CD4-positive, CD25-positive, alpha-beta regulatory T cell (primary cell): Measurements from ENCODE around the gene MBTPS2. TPM values are rescaled to one million over a fixed set of nuclear protein-coding genes. Genes with fewer than 3 reads are reported as not detected.
"Not testable (repeated sequence)": the region's sequence is repeated elsewhere in the genome, so short reads cannot be mapped to it uniquely, and the experiment has no call there.

Source experiments
- ATAC-seq, 2 donors: fragments of 150-1000 bp; cut with Tn5 transposase; one replicate each; pipeline ENCODE4 v1.10.0; 2021; ENCODE audit warnings: low read depth in 2 of 2, moderate number of reproducible peaks in 2 of 2, moderate library complexity in 1 of 2
- DNase-seq, 3 donors: peaks; one replicate each; pipeline versions ENCODE4 v3.0.0 to v3.0.0-alpha.2; 2012 to 2022; ENCODE audit warnings: mixed read lengths in 1 of 3
- H3K27ac ChIP-seq: one replicate; pipeline ENCODE4 v1.7.0; 2013; ENCODE audit warnings: mild to moderate bottlenecking, low read length; ENCODE audit not compliant: insufficient read depth, poor library complexity, severe bottlenecking
- H3K27me3 ChIP-seq: one replicate; pipeline ENCODE4 v1.7.0; 2013; ENCODE audit warnings: low read length; ENCODE audit not compliant: control insufficient read depth, insufficient read depth
- H3K36me3 ChIP-seq: one replicate; pipeline ENCODE4 v1.7.0; 2013; ENCODE audit warnings: mild to moderate bottlenecking, low read length, moderate library complexity; ENCODE audit not compliant: control insufficient read depth, insufficient read depth
- H3K4me1 ChIP-seq: 2 replicates; pipeline ENCODE4 v1.7.0; 2013; ENCODE audit warnings: mild to moderate bottlenecking, low read length; ENCODE audit not compliant: insufficient read depth, control insufficient read depth, poor library complexity, severe bottlenecking
- H3K4me3 ChIP-seq: one replicate; pipeline ENCODE4 v1.7.0; 2013; ENCODE audit warnings: low read depth, mild to moderate bottlenecking, low read length, moderate library complexity
- H3K9me3 ChIP-seq, 2 experiments: 1 replicate in 1 of 2; 2 replicates in 1 of 2; pipeline ENCODE4 v1.7.0; 2013; ENCODE audit warnings: low read length in 2 of 2, mild to moderate bottlenecking in 1 of 2, moderate library complexity in 1 of 2; ENCODE audit not compliant: control insufficient read depth in 2 of 2
- H3K27ac Mint-ChIP-seq, 3 donors: one replicate each; pipeline ENCODE4 v1.8.0; 2020 to 2022; ENCODE audit warnings: mild to moderate bottlenecking in 3 of 3, mixed read lengths in 3 of 3, moderate library complexity in 2 of 3
- H3K27me3 Mint-ChIP-seq: one replicate; pipeline ENCODE4 v1.8.0; 2022; ENCODE audit warnings: mild to moderate bottlenecking, mixed read lengths
- H3K36me3 Mint-ChIP-seq: one replicate; pipeline ENCODE4 v1.8.0; 2020; ENCODE audit warnings: mixed read lengths
- H3K4me1 Mint-ChIP-seq, 4 donors: one replicate each; pipeline ENCODE4 v1.8.0; 2020 to 2022; ENCODE audit warnings: mixed read lengths in 4 of 4, mild to moderate bottlenecking in 1 of 4
- H3K4me3 Mint-ChIP-seq, 4 donors: one replicate each; pipeline ENCODE4 v1.8.0; 2020 to 2022; ENCODE audit warnings: mild to moderate bottlenecking in 4 of 4, mixed read lengths in 4 of 4, moderate library complexity in 3 of 4
- H3K9me3 Mint-ChIP-seq, 7 donors: one replicate each; pipeline ENCODE4 v1.8.0; 2020 to 2022; ENCODE audit warnings: mixed read lengths in 7 of 7, mild to moderate bottlenecking in 3 of 7, moderate library complexity in 2 of 7
- polyA plus RNA-seq, 4 donors: library from polyadenylated mRNA; unstranded; fragments of 300-500 nt; fragmentation: Illumina TruSeq; gene quantifications; one replicate each; pipeline ENCODE4 v1.2.3, GENCODE V29; 2021
- total RNA-seq: library from RNA; stranded (reverse); gene quantifications from one replicate; pipeline ENCODE4 v1.2.3, GENCODE V29; 2022

MBTPS2 gene
- total and polyA plus RNA-seq, 5 donors from 2014 or later, result 4.6 to 6.0 (median 4.9) TPM

DNA sequence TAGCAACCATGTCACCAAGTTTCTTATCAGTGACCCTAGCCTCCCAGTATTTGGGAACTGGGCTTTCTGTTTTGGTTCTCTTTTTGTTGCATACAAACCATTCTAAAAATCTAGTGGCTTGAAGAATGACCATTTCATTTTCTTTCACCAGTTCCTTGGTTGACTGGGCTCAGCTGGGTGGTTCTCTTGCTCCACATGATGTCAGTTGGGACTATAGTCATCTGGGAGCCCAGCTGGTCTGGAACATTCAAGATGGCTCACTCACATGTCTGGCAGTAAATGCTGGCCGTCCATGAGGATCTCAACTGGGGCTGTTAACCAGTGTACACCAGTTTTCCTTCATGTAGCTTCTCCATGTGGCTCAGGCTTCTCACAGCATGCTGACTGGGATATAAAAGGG is 27.6 kb upstream of the MBTPS2 start:
- peaks cover 2% of the 10 kb centered on the region for H3K27me3 ChIP-seq
- no peaks in the 10 kb centered on the region for H3K4me1 ChIP-seq
- H3K9me3 ChIP-seq, result no peaks in the 10 kb centered on the region
- Mint-ChIP-seq H3K36me3 (no peaks in the 10 kb centered on the region), H3K9me3 (peaks cover 0 to 2% (median 0%) of the 10 kb centered on the region in 7 donors), H3K27ac (no peak overlapping the region), H3K4me3 (no peak overlapping the region), H3K27me3 (peaks cover 5% of the 10 kb centered on the region), H3K4me1 (no peaks in the 10 kb centered on the region)
- no peak for ATAC-seq
- no peaks in the 10 kb centered on the region for H3K36me3 ChIP-seq
- no peak overlapping the region for H3K27ac ChIP-seq
- no peak overlapping the region for H3K4me3 ChIP-seq
- no peak for DNase-seq

DNA sequence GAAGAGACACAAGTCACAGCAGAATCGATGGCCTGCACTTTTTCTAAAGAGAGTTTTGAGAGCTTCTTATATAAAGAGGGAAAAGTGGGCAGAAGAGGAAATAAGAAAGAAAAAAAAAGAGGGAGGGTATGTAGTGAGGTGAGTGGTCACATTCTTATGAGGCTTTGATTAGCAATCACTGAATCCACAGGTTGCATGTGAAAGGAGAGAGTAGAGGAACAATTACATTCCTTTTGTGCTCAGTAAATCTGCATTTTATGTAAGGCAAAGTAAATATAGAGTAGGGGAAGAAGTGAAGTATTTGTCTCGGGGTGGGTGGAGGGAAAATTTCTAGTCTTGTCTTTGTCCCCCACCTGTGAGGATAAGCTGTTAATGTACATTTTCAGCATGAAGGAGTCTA is 26.8 kb upstream of the MBTPS2 start:
- Histone ChIP-seq H3K36me3 (no peaks in the 10 kb centered on the region), H3K4me3 (no peak overlapping the region), H3K27me3 (peaks cover 2% of the 10 kb centered on the region), H3K9me3 (no peaks in the 10 kb centered on the region), H3K4me1 (no peaks in the 10 kb centered on the region), H3K27ac (no peak overlapping the region)
- DNase-seq (no peak), ATAC-seq (no peak)
- peaks cover 0 to 2% (median 0%) of the 10 kb centered on the region in 7 donors for H3K9me3 Mint-ChIP-seq
- no peaks in the 10 kb centered on the region for H3K4me1 Mint-ChIP-seq
- H3K4me3 Mint-ChIP-seq, result no peak overlapping the region
- H3K36me3 Mint-ChIP-seq, result no peaks in the 10 kb centered on the region
- no peak overlapping the region for H3K27ac Mint-ChIP-seq
- H3K27me3 Mint-ChIP-seq, result no peaks in the 10 kb centered on the region

DNA sequence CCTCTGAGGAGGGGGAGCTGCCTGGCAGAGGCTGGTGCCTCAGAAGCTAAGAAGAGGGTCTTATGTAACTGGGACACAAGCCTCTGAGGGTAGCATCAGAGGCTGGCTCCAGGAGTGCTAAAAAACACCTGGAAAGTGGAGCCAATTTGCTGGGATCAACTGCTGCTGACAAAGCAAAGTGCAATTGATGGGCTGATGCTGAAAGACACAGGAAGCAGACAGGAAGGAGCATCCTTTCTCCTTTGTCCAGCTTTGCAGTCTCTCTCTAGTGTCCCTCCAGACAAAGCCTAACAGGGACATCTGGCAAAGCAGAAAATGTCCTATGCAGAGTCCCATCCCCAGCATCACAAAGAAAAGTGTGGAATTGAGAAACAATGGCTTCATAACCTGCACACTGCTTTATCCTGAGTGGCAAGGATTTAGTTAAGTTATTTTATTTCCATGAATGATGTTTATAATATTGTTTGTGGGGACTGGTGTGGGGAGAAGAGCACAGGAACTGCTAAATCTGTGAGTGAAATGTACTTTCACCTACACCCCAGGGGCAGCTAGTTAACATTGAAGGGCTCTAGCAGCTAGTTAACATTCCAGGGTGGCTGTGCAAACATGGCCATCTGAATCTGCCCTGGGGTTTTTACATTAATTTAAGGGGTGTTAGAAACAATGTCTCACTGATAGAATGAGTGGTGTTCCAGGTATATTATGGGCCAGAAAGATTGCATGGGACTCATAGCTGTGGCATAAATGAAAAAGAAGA is 25.6 kb upstream of the MBTPS2 start:
- no peaks in the 10 kb centered on the region for H3K27me3 Mint-ChIP-seq
- no peak overlapping the region for H3K4me3 ChIP-seq

GRCh38 chrX:21816136-21816535 is 23.3 kb upstream of the MBTPS2 start:
- H3K27ac Mint-ChIP-seq, result no peak overlapping the region
- H3K4me3 ChIP-seq, result no peak overlapping the region
- ATAC-seq (no peak), DNase-seq (no peak)
- H3K9me3 Mint-ChIP-seq, result peaks cover 0 to 5% (median 0%) of the 10 kb centered on the region in 7 donors
- H3K27me3 Mint-ChIP-seq, result no peaks in the 10 kb centered on the region
- no peak overlapping the region for H3K27ac ChIP-seq
- no peaks in the 10 kb centered on the region for H3K36me3 ChIP-seq
- no peaks in the 10 kb centered on the region for H3K4me1 Mint-ChIP-seq
- no peaks in the 10 kb centered on the region for H3K27me3 ChIP-seq
- no peaks in the 10 kb centered on the region for H3K4me1 ChIP-seq
- H3K36me3 Mint-ChIP-seq, result no peaks in the 10 kb centered on the region
- H3K9me3 ChIP-seq, result no peaks in the 10 kb centered on the region
- no peak overlapping the region for H3K4me3 Mint-ChIP-seq

More for the DNA sequence above, 25.6 kb upstream of the MBTPS2 start:
- no peaks in the 10 kb centered on the region for H3K9me3 ChIP-seq
- peaks cover 2% of the 10 kb centered on the region for H3K27me3 ChIP-seq
- H3K27ac Mint-ChIP-seq, result peak overlapping the region in 1 of 3 donors; percentile 38
- H3K4me1 ChIP-seq, result no peaks in the 10 kb centered on the region
- DNase-seq (no peak), ATAC-seq (no peak)
- no peak overlapping the region for H3K4me3 Mint-ChIP-seq
- H3K9me3 Mint-ChIP-seq, result peaks cover 0 to 5% (median 0%) of the 10 kb centered on the region in 7 donors
- no peak overlapping the region for H3K27ac ChIP-seq
- no peaks in the 10 kb centered on the region for H3K36me3 ChIP-seq
- H3K4me1 Mint-ChIP-seq, result no peaks in the 10 kb centered on the region
- H3K36me3 Mint-ChIP-seq, result no peaks in the 10 kb centered on the region

DNA sequence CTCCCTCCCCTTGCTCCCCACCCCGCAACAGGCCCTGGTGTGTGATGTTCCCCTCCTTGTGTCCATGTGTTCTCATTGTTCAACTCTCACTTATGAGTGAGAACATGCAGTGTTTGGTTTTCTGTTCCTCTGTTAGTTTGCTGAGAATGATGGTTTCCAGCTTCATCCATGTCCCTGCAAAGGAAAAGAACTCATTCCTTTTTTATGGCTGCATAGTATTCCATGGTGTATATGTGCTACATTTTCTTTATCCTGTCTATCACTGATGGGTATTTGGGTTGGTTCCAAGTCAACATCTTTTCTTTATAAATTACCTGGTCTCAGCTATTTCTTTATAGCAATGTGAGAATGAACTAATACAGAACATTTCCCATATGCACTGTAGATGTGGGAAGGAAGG is 19.2 kb upstream of the MBTPS2 start:
- H3K9me3 ChIP-seq, H3K4me1 Mint-ChIP-seq, H3K9me3 Mint-ChIP-seq, H3K4me3 Mint-ChIP-seq, H3K27ac Mint-ChIP-seq, H3K36me3 ChIP-seq, H3K27ac ChIP-seq, H3K4me1 ChIP-seq, ATAC-seq, H3K36me3 Mint-ChIP-seq, DNase-seq, H3K4me3 ChIP-seq, H3K27me3 Mint-ChIP-seq, H3K27me3 ChIP-seq: not testable (repeated sequence)

DNA sequence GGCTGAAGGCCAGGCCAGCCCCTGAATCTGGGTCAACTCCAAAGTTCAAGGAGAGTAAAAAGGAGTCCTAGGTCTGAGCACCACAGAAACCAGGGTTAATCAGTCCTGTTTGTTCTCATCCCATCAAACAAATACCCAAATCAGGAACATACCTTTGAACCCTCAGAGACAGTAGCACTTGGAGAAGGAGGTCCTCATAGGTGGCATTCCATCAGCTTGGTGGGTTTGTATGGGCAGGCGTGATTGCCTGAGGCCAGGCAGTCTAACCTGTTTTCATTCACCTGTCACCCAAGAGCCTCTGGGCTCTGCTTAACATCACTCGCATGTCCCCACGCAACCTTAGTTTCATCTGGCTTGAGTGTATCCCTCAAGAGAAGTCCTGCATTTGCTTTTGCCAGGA is 17.5 kb upstream of the MBTPS2 start:
- no peak for DNase-seq
- no peak overlapping the region for H3K4me3 Mint-ChIP-seq
- H3K4me3 ChIP-seq, result no peak overlapping the region

GRCh38 chrX:21831496-21831895 is 7.9 kb upstream of the MBTPS2 start:
- Mint-ChIP-seq H3K27me3 (no peaks in the 10 kb centered on the region), H3K36me3 (no peaks in the 10 kb centered on the region), H3K9me3 (peaks cover 0 to 3% (median 0%) of the 10 kb centered on the region in 7 donors), H3K4me1 (no peaks in the 10 kb centered on the region), H3K27ac (no peak overlapping the region), H3K4me3 (no peak overlapping the region)
- no peaks in the 10 kb centered on the region for H3K9me3 ChIP-seq
- DNase-seq, result no peak
- ATAC-seq, result no peak
- no peak overlapping the region for H3K4me3 ChIP-seq
- H3K36me3 ChIP-seq, result no peaks in the 10 kb centered on the region
- no peaks in the 10 kb centered on the region for H3K27me3 ChIP-seq
- H3K27ac ChIP-seq, result no peak overlapping the region
- H3K4me1 ChIP-seq, result no peaks in the 10 kb centered on the region

More for the DNA sequence above, 17.5 kb upstream of the MBTPS2 start:
- Mint-ChIP-seq H3K27me3 (peaks cover 7% of the 10 kb centered on the region), H3K27ac (no peak overlapping the region), H3K4me1 (no peaks in the 10 kb centered on the region), H3K9me3 (peaks cover 0 to 5% (median 0%) of the 10 kb centered on the region in 7 donors), H3K36me3 (no peaks in the 10 kb centered on the region)
- Histone ChIP-seq H3K27ac (no peak overlapping the region), H3K36me3 (no peaks in the 10 kb centered on the region), H3K9me3 (no peaks in the 10 kb centered on the region), H3K27me3 (no peaks in the 10 kb centered on the region), H3K4me1 (no peaks in the 10 kb centered on the region)
- no peak for ATAC-seq

DNA sequence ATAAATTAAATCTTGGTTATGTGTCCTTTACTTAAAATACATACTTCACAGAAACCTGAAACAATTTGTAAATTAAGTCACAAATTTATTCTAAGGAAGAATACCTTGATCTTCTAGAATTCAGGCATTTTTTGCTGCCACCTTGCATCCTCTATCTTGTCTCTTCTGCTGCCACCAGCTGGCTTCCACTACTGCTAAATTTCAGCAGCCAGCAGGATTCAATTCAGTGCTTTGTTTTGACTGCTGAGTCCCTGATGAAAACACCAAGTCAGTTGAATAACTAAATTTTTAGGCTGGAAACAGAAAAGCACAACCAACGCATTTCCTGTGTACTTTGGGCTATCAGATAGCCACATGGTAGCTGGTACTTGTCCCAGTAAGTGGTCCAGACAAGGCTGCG is 2.4 kb upstream of the MBTPS2 start:
- H3K9me3 ChIP-seq, result no peaks in the 10 kb centered on the region
- ATAC-seq (no peak), DNase-seq (no peak)
- no peaks in the 10 kb centered on the region for H3K36me3 ChIP-seq
- Mint-ChIP-seq H3K4me3 (no peak overlapping the region), H3K36me3 (no peaks in the 10 kb centered on the region), H3K27me3 (peaks cover 4% of the 10 kb centered on the region), H3K27ac (no peak overlapping the region), H3K9me3 (peaks cover 0 to 3% (median 0%) of the 10 kb centered on the region in 7 donors), H3K4me1 (peaks cover 6 to 13% (median 7%) of the 10 kb centered on the region in 4 donors)
- no peaks in the 10 kb centered on the region for H3K4me1 ChIP-seq
- H3K4me3 ChIP-seq, result no peak overlapping the region
- H3K27me3 ChIP-seq, result no peaks in the 10 kb centered on the region
- H3K27ac ChIP-seq, result no peak overlapping the region
